Measurements from ENCODE around the gene RLN1. TPM values are rescaled to one million over a fixed set of nuclear protein-coding genes. Genes with fewer than 3 reads are reported as not detected.
"Not testable (repeated sequence)": the region's sequence is repeated elsewhere in the genome, so short reads cannot be mapped to it uniquely, and the experiment has no call there.

Gene RLN1

GRCh38 chr9:5315187-5315923 lies 24.3 kb downstream of the RLN1 start:
- no peak overlapping the region for H3K9ac ChIP-seq (ENCODE audit: low read depth, low read length)
- H3K27me3 ChIP-seq (ENCODE audit: control insufficient read depth, insufficient read depth, low read length): peaks cover 3% of the 10 kb centered on the region
- no peaks in the 10 kb centered on the region for H3K4me1 ChIP-seq (ENCODE audit: control insufficient read depth, insufficient read depth, low read length)
- H3K9me3 ChIP-seq (replicated peaks; ENCODE audit: low read length): peaks cover 4% of the 10 kb centered on the region
- H3K36me3 ChIP-seq (ENCODE audit: insufficient read depth, low read length): no peaks in the 10 kb centered on the region
- H3K4me3 ChIP-seq (ENCODE audit: low read length): no peak overlapping the region
- H3K4me2 ChIP-seq (ENCODE audit: low read length): no peak overlapping the region

DNA sequence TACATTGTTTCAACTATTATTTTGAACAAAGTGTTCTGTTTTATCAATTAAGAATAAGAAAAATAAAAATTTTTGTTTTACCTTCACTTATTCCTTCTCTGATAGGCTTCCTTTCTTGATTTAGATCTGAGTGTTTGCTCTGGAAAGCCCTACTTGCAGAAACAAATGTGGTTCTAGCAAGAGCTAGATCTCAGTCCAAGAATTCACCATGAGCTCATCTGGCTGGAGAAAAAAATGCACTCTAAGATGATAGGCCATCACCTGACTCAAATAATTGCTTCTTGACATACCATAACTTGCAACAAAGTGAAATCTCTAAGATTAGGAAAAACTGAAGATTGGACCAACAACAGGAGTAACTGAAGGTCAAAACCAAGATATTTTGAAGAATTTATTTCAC lies 28.8 kb downstream of the RLN1 start:
- Histone ChIP-seq H3K9ac (ENCODE audit: low read depth, low read length) (no peak overlapping the region), H3K36me3 (ENCODE audit: insufficient read depth, low read length) (no peaks in the 10 kb centered on the region), H3K4me1 (ENCODE audit: control insufficient read depth, insufficient read depth, low read length) (no peaks in the 10 kb centered on the region), H3K4me2 (ENCODE audit: low read length) (no peak overlapping the region), H3K27me3 (ENCODE audit: control insufficient read depth, insufficient read depth, low read length) (peaks cover 10% of the 10 kb centered on the region), H3K4me3 (ENCODE audit: low read length) (no peak overlapping the region), H3K9me3 (replicated peaks; ENCODE audit: low read length) (peaks cover 4% of the 10 kb centered on the region)

- Histone ChIP-seq H3K4me3 (ENCODE audit: low read length) (no peak overlapping the region), H3K27me3 (ENCODE audit: control insufficient read depth, insufficient read depth, low read length) (peaks cover 7% of the 10 kb centered on the region), H3K9ac (ENCODE audit: low read depth, low read length) (no peak overlapping the region), H3K4me2 (ENCODE audit: low read length) (no peak overlapping the region), H3K9me3 (replicated peaks; ENCODE audit: low read length) (no peaks in the 10 kb centered on the region), H3K36me3 (ENCODE audit: insufficient read depth, low read length) (no peaks in the 10 kb centered on the region), H3K4me1 (ENCODE audit: control insufficient read depth, insufficient read depth, low read length) (no peaks in the 10 kb centered on the region)
These were observed 33.9 kb downstream of the RLN1 start for GRCh38 chr9:5305741-5306140.

- not testable (repeated sequence) for H3K4me1 ChIP-seq (ENCODE audit: control insufficient read depth, insufficient read depth, low read length); H3K36me3 ChIP-seq (ENCODE audit: insufficient read depth, low read length); H3K27me3 ChIP-seq (ENCODE audit: control insufficient read depth, insufficient read depth, low read length); H3K9me3 ChIP-seq (replicated peaks; ENCODE audit: low read length); H3K9ac ChIP-seq (ENCODE audit: low read depth, low read length); H3K4me2 ChIP-seq (ENCODE audit: low read length); H3K4me3 ChIP-seq (ENCODE audit: low read length)
These were observed 35.6 kb downstream of the RLN1 start, which contains the start of gene RLN2 for GRCh38 chr9:5303840-5304795. Gene RLN2, minus strand, starts transcription at chr9:5304716. Its CDS starts 136 bp downstream, at chr9:5304580.

GRCh38 chr9:5301544-5301943 lies 38.1 kb downstream of the RLN1 start:
- H3K9me3 ChIP-seq (replicated peaks; ENCODE audit: low read length): no peaks in the 10 kb centered on the region
- H3K27me3 ChIP-seq (ENCODE audit: control insufficient read depth, insufficient read depth, low read length): no peaks in the 10 kb centered on the region
- no peak overlapping the region for H3K9ac ChIP-seq (ENCODE audit: low read depth, low read length)
- no peaks in the 10 kb centered on the region for H3K36me3 ChIP-seq (ENCODE audit: insufficient read depth, low read length)
- H3K4me1 ChIP-seq (ENCODE audit: control insufficient read depth, insufficient read depth, low read length): no peaks in the 10 kb centered on the region
- H3K4me2 ChIP-seq (ENCODE audit: low read length): no peak overlapping the region
- H3K4me3 ChIP-seq (ENCODE audit: low read length): no peak overlapping the region

- no peaks in the 10 kb centered on the region for H3K4me1 ChIP-seq (ENCODE audit: control insufficient read depth, insufficient read depth, low read length)
- H3K9ac ChIP-seq (ENCODE audit: low read depth, low read length): no peak overlapping the region
- no peaks in the 10 kb centered on the region for H3K27me3 ChIP-seq (ENCODE audit: control insufficient read depth, insufficient read depth, low read length)
- H3K36me3 ChIP-seq (ENCODE audit: insufficient read depth, low read length): no peaks in the 10 kb centered on the region
- no peak overlapping the region for H3K4me3 ChIP-seq (ENCODE audit: low read length)
- no peaks in the 10 kb centered on the region for H3K9me3 ChIP-seq (replicated peaks; ENCODE audit: low read length)
- no peak overlapping the region for H3K4me2 ChIP-seq (ENCODE audit: low read length)
These were observed 47.5 kb downstream of the RLN1 start for GRCh38 chr9:5292141-5292540.

GRCh38 chr9:5288591-5288990 lies 51.1 kb downstream of the RLN1 start:
- no peaks in the 10 kb centered on the region for H3K9me3 ChIP-seq (replicated peaks; ENCODE audit: low read length)
- no peaks in the 10 kb centered on the region for H3K27me3 ChIP-seq (ENCODE audit: control insufficient read depth, insufficient read depth, low read length)
- no peak overlapping the region for H3K4me3 ChIP-seq (ENCODE audit: low read length)
- no peaks in the 10 kb centered on the region for H3K4me1 ChIP-seq (ENCODE audit: control insufficient read depth, insufficient read depth, low read length)
- H3K4me2 ChIP-seq (ENCODE audit: low read length): no peak overlapping the region
- H3K36me3 ChIP-seq (ENCODE audit: insufficient read depth, low read length): no peaks in the 10 kb centered on the region
- no peak overlapping the region for H3K9ac ChIP-seq (ENCODE audit: low read depth, low read length)

DNA sequence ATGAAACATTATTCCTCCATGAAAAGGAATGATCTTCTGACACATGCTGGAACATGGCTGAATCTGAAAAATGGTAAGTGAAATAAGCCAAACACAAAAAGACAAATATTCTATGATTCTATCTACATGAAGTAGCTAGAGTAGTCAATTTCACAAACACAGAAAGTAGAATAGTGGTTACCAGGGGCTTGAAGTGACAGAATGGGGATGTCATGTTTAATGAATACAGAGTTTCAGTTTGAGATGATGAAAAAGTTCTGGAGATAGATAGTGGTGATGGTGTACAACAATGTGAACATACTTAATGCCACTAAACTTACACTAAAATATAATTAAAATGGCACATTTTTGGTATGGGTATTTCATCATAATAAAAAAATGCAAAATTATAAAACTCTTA lies 53.4 kb downstream of the RLN1 start:
- Histone ChIP-seq H3K4me2 (ENCODE audit: low read length) (no peak overlapping the region), H3K4me3 (ENCODE audit: low read length) (no peak overlapping the region), H3K9ac (ENCODE audit: low read depth, low read length) (no peak overlapping the region), H3K36me3 (ENCODE audit: insufficient read depth, low read length) (no peaks in the 10 kb centered on the region), H3K9me3 (replicated peaks; ENCODE audit: low read length) (no peaks in the 10 kb centered on the region), H3K4me1 (ENCODE audit: control insufficient read depth, insufficient read depth, low read length) (no peaks in the 10 kb centered on the region), H3K27me3 (ENCODE audit: control insufficient read depth, insufficient read depth, low read length) (no peaks in the 10 kb centered on the region)

Small RNAs within 50 kb of the gene (small RNA-seq; reads per million reads assigned to genes)
- gene AL135786.1 (not detected), gene HMGN2P31 (not detected)
